Measurements from ENCODE around the gene SERPINB4. TPM values are rescaled to one million over a fixed set of nuclear protein-coding genes. Genes with fewer than 3 reads are reported as not detected.

The SERPINB4 gene
- polyA plus RNA-seq, 4 donors: 0.23 TPM; not detected in 3

GRCh38 chr18:63637703-63638102, 6.4 kb downstream of the SERPINB4 start:
- DNase-seq (ENCODE audit: low read depth in 4 of 4, low spot score in 3 of 4): no peak

GRCh38 chr18:63627819-63628218, 16.2 kb downstream of the SERPINB4 start:
- no peak for DNase-seq (ENCODE audit: low read depth in 4 of 4, low spot score in 3 of 4)

- no peak for DNase-seq (ENCODE audit: low read depth in 4 of 4, low spot score in 3 of 4)
Observed at GRCh38 chr18:63626431-63626830, 17.6 kb downstream of the SERPINB4 start.

GRCh38 chr18:63624863-63625262, 19.2 kb downstream of the SERPINB4 start:
- no peak for DNase-seq (ENCODE audit: low read depth in 4 of 4, low spot score in 3 of 4)

GRCh38 chr18:63619661-63620060, 24.4 kb downstream of the SERPINB4 start:
- DNase-seq (ENCODE audit: low read depth in 4 of 4, low spot score in 3 of 4): no peak

GRCh38 chr18:63617915-63618234, 26.2 kb downstream of the SERPINB4 start:
- DNase-seq (ENCODE audit: low read depth in 4 of 4, low spot score in 3 of 4): no peak

- no peak for DNase-seq (ENCODE audit: low read depth in 4 of 4, low spot score in 3 of 4)
Observed at GRCh38 chr18:63617049-63617914, 26.8 kb downstream of the SERPINB4 start.

GRCh38 chr18:63613420-63613819, 30.6 kb downstream of the SERPINB4 start:
- DNase-seq (ENCODE audit: low read depth in 4 of 4, low spot score in 3 of 4): no peak

- no peak for DNase-seq (ENCODE audit: low read depth in 4 of 4, low spot score in 3 of 4)
Observed at GRCh38 chr18:63606526-63606925, 37.5 kb downstream of the SERPINB4 start.

GRCh38 chr18:63604791-63605567, 39.1 kb downstream of the SERPINB4 start:
- DNase-seq (ENCODE audit: low read depth in 4 of 4, low spot score in 3 of 4): no peak

GRCh38 chr18:63603772-63604171, 40.3 kb downstream of the SERPINB4 start:
- no peak for DNase-seq (ENCODE audit: low read depth in 4 of 4, low spot score in 3 of 4)

GRCh38 chr18:63603355-63603754, 40.7 kb downstream of the SERPINB4 start:
- no peak for DNase-seq (ENCODE audit: low read depth in 4 of 4, low spot score in 3 of 4)

GRCh38 chr18:63596964-63597363, 47.1 kb downstream of the SERPINB4 start:
- no peak for DNase-seq (ENCODE audit: low read depth in 4 of 4, low spot score in 3 of 4)

GRCh38 chr18:63592471-63592870, 51.6 kb downstream of the SERPINB4 start:
- DNase-seq (ENCODE audit: low read depth in 4 of 4, low spot score in 3 of 4): no peak

GRCh38 chr18:63591725-63592124, 52.3 kb downstream of the SERPINB4 start:
- no peak for DNase-seq (ENCODE audit: low read depth in 4 of 4, low spot score in 3 of 4)

- DNase-seq (ENCODE audit: low read depth in 4 of 4, low spot score in 3 of 4): no peak
Observed at GRCh38 chr18:63590966-63591695, 52.9 kb downstream of the SERPINB4 start.

GRCh38 chr18:63590373-63590772, 53.7 kb downstream of the SERPINB4 start:
- no peak for DNase-seq (ENCODE audit: low read depth in 4 of 4, low spot score in 3 of 4)

GRCh38 chr18:63588909-63589308, 55.1 kb downstream of the SERPINB4 start:
- no peak for DNase-seq (ENCODE audit: low read depth in 4 of 4, low spot score in 3 of 4)
